GM19240 (cell line): Measurements from ENCODE around the gene ADAMTSL4.

Source experiments
- DNase-seq: peaks from one replicate; pipeline ENCODE4 v3.0.0; 2011; ENCODE audit warnings: low spot score; ENCODE audit not compliant: insufficient read length

The ADAMTSL4 gene

GRCh38 chr1:150534002-150534401 lies 15.2 kb upstream of the ADAMTSL4 start:
- DNase-seq, result no peak

DNA sequence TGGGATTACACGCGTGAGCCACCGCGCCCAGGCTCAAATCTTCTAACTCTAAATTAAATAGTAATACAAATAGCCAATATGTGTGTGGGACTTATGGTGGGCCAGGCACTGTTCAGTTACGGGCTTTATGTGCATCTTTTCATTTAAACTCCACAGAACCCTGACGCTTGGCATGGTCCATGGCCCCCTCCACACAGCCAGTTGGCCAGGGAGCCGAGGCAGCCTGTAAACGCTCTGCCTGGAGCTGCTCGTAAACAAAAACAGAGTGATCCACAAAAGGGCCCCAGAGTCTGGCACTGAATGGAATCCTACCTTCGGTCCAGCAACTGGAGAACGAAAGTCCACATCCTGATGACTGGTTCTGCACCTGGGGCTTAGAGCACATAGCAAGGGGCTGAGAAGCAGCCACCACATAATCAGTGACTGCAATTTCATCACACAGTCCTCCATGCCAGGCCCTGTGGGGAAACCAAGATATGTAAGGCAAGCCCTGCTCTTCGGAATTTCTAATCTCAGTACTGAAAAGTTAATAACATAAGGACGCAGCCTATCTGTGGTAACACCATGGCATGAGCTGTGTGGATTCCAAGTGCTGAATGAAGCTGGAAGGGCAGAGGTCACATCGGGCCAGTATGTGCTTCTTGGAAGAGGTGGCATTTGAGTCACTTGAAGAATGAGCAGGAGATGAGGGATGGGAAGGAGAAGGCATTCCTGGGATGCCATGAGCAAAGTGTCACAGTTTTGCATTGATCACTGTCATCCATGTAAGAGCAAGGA lies 13.5 kb upstream of the ADAMTSL4 start:
- DNase-seq, result no peak

GRCh38 chr1:150536836-150537731 lies 12.1 kb upstream of the ADAMTSL4 start:
- DNase-seq, result no peak

- no peak for DNase-seq
Measured at GRCh38 chr1:150537732-150538684, 11.2 kb upstream of the ADAMTSL4 start.

DNA sequence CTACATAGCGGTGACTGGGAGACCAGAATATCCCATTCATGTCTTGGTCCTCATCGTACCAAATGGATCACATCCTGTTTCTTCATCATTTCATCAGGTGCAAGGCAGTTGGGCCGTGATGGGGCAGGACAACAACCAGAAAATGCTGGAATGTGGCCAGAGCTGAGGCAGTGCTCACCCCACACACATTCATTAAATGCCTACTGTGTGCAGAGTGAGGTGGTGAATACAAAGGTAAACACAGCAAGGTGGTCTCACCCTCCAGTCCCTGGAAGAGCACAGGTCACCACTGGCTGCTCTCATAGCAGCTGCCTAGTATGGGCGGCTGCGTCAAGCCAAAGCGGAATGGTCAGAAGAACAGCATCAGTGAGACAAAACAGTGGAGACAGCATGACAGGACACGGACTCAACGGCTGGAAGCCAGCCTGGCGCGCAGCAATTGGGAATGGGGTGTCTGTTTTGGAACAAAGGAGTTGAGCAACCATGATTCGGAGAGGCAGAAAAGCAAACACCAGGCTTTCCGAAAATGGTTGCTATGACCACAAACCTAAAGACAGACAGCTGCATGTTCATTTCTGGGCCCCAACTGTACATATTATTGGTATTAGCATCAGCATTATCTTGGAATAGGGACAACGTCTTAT lies 5.6 kb upstream of the ADAMTSL4 start:
- DNase-seq, result no peak

DNA sequence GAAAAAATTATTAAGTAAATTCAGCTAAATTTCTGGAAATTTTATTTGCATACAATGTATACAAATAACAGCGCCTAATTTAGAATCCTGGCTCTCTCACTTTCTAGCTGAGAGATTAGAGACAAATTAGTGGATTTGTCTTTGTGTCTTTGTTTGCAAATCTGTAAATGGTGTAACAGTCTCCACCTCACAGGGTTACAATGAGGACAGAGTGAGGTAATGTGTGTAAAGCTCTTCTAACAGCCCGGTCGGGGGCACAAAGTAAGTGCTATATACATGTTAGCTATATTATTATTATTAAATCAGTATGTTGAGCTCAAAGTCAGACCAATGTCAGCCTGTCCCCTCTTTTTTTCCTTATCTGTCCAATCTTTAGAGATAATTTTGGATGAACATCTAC lies 5.0 kb upstream of the ADAMTSL4 start:
- no peak for DNase-seq

DNA sequence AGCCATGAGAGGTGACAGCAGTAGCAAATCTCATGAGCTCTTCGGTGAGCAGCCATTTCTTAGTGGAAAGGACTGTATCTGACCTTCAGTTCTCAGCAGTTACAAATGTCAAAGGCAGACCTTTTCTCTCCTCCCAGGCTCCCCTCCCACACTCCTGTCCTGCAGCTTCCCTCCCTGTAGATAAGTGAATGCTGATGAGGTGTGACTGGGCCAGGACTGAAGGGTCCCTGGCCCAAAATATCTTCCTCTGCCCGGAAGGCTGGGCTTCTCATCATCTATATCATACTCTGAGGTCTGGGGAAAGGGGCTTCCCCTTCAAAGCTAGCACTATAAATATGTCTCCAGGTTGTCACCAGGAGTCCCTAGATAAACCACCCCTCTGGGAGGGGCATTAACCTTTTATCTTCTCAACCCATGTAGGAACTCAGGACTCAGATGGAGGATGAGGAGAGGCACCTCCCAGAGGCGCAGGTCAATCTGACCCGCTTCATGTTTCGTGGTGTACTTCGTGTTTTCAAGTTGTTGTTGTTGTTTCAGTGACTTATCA lies 3.6 kb upstream of the ADAMTSL4 start:
- no peak for DNase-seq

GRCh38 chr1:150546294-150546937 lies 2.8 kb upstream of the ADAMTSL4 start:
- no peak for DNase-seq

DNA sequence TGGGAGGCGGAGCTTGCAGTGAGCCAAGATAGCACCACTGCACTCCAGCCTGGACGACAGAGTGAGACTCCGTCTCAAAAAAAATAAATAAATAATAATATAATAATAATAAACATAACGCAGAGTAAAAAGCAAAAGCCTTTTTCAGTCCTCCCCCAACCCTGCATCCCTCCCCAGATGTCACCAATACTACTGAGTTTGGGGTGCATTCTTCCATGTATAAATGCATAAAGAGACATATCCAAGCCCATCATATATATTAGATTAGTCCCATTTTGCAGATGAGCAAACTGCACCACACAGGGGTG lies 930 bp upstream of the ADAMTSL4 start:
- DNase-seq, result no peak

- DNase-seq, result no peak
Measured at GRCh38 chr1:150549496-150550221, 451 bp downstream of the ADAMTSL4 start.

- no peak for DNase-seq
Measured at GRCh38 chr1:150550222-150551050, 1.2 kb downstream of the ADAMTSL4 start.

DNA sequence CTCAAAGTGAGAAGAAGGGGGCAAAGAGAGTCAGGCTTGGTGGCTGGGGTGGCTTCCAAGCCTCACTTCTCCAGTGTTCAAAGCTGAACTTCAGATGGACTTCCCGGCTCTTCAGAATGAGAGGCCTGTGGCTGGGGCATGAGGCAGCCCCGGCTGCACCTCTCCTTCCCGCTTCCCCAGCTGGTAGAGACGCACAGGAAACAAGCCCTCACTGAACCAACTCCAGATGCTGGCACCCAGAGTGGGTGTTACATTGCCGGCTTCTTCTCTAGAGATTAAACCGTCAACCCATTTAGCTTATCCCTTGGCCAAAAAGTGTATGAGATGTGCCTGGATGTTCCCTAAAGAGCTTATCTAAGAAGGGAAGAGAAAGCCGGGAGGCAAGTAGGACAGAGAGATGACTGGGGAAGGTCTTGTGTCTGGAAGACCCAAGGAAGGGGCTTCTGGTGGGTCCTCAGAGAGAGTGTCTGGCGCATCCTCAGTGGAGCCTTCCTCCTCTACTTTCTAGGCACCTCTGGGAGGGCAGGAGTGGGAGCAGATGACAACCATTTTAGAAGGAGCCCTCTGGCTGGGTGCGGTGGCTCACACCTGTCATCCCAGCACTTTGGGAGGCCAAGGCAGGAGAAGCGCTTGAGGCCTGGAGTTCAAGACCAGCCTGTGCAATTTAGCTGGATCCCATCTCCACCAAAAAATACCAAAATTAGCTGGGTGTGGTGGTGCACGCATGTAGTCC lies 2.0 kb downstream of the ADAMTSL4 start:
- no peak for DNase-seq

GRCh38 chr1:150551784-150552127 lies 2.5 kb downstream of the ADAMTSL4 start:
- DNase-seq, result no peak

GRCh38 chr1:150552128-150552910 lies 3.1 kb downstream of the ADAMTSL4 start:
- no peak for DNase-seq

GRCh38 chr1:150552911-150553289 lies 3.7 kb downstream of the ADAMTSL4 start:
- no peak for DNase-seq

GRCh38 chr1:150553392-150554085 lies 4.3 kb downstream of the ADAMTSL4 start:
- DNase-seq, result no peak

GRCh38 chr1:150554086-150554452 lies 4.9 kb downstream of the ADAMTSL4 start:
- no peak for DNase-seq
